CD4-positive, CD25-positive, alpha-beta regulatory T cell (primary cell): ENCODE results near the gene PPIB. TPM values are rescaled to one million over a fixed set of nuclear protein-coding genes. Genes with fewer than 3 reads are reported as not detected.

Source experiments
- ATAC-seq, 2 donors: fragments of 150-1000 bp; cut with Tn5 transposase; one replicate each; pipeline ENCODE4 v1.10.0; 2021; ENCODE audit warnings: low read depth in 2 of 2, moderate number of reproducible peaks in 2 of 2, moderate library complexity in 1 of 2
- DNase-seq, 3 donors: peaks; one replicate each; pipeline versions ENCODE4 v3.0.0 to v3.0.0-alpha.2; 2012 to 2022; ENCODE audit warnings: mixed read lengths in 1 of 3
- H3K27ac ChIP-seq: one replicate; pipeline ENCODE4 v1.7.0; 2013; ENCODE audit warnings: mild to moderate bottlenecking, low read length; ENCODE audit not compliant: insufficient read depth, poor library complexity, severe bottlenecking
- H3K27me3 ChIP-seq: one replicate; pipeline ENCODE4 v1.7.0; 2013; ENCODE audit warnings: low read length; ENCODE audit not compliant: control insufficient read depth, insufficient read depth
- H3K36me3 ChIP-seq: one replicate; pipeline ENCODE4 v1.7.0; 2013; ENCODE audit warnings: mild to moderate bottlenecking, low read length, moderate library complexity; ENCODE audit not compliant: control insufficient read depth, insufficient read depth
- H3K4me1 ChIP-seq: 2 replicates; pipeline ENCODE4 v1.7.0; 2013; ENCODE audit warnings: mild to moderate bottlenecking, low read length; ENCODE audit not compliant: insufficient read depth, control insufficient read depth, poor library complexity, severe bottlenecking
- H3K4me3 ChIP-seq: one replicate; pipeline ENCODE4 v1.7.0; 2013; ENCODE audit warnings: low read depth, mild to moderate bottlenecking, low read length, moderate library complexity
- H3K9me3 ChIP-seq, 2 experiments: 1 replicate in 1 of 2; 2 replicates in 1 of 2; pipeline ENCODE4 v1.7.0; 2013; ENCODE audit warnings: low read length in 2 of 2, mild to moderate bottlenecking in 1 of 2, moderate library complexity in 1 of 2; ENCODE audit not compliant: control insufficient read depth in 2 of 2
- H3K27ac Mint-ChIP-seq, 3 donors: one replicate each; pipeline ENCODE4 v1.8.0; 2020 to 2022; ENCODE audit warnings: mild to moderate bottlenecking in 3 of 3, mixed read lengths in 3 of 3, moderate library complexity in 2 of 3
- H3K27me3 Mint-ChIP-seq: one replicate; pipeline ENCODE4 v1.8.0; 2022; ENCODE audit warnings: mild to moderate bottlenecking, mixed read lengths
- H3K36me3 Mint-ChIP-seq: one replicate; pipeline ENCODE4 v1.8.0; 2020; ENCODE audit warnings: mixed read lengths
- H3K4me1 Mint-ChIP-seq, 4 donors: one replicate each; pipeline ENCODE4 v1.8.0; 2020 to 2022; ENCODE audit warnings: mixed read lengths in 4 of 4, mild to moderate bottlenecking in 1 of 4
- H3K4me3 Mint-ChIP-seq, 4 donors: one replicate each; pipeline ENCODE4 v1.8.0; 2020 to 2022; ENCODE audit warnings: mild to moderate bottlenecking in 4 of 4, mixed read lengths in 4 of 4, moderate library complexity in 3 of 4
- H3K9me3 Mint-ChIP-seq, 7 donors: one replicate each; pipeline ENCODE4 v1.8.0; 2020 to 2022; ENCODE audit warnings: mixed read lengths in 7 of 7, mild to moderate bottlenecking in 3 of 7, moderate library complexity in 2 of 7
- polyA plus RNA-seq, 4 donors: library from polyadenylated mRNA; unstranded; fragments of 300-500 nt; fragmentation: Illumina TruSeq; gene quantifications; one replicate each; pipeline ENCODE4 v1.2.3, GENCODE V29; 2021
- total RNA-seq: library from RNA; stranded (reverse); gene quantifications from one replicate; pipeline ENCODE4 v1.2.3, GENCODE V29; 2022

PPIB gene
- total and polyA plus RNA-seq, 5 donors from 2014 or later = 171 to 624 (median 558) TPM

GRCh38 chr15:64164436-64164835 lies 1.6 kb upstream of the PPIB start:
- Histone ChIP-seq H3K27me3 (no peaks in the 10 kb centered on the region), H3K4me3 (no peak overlapping the region), H3K27ac (no peak overlapping the region), H3K36me3 (peaks cover 12% of the 10 kb centered on the region), H3K4me1 (peaks cover 40% of the 10 kb centered on the region), H3K9me3 (no peaks in the 10 kb centered on the region)
- Mint-ChIP-seq H3K27ac (peak overlapping the region; percentile 52 to 95 (median 94)), H3K4me3 (peak overlapping the region; percentile 54 to 97 (median 91)), H3K4me1 (peaks cover 0 to 35% (median 25%) of the 10 kb centered on the region in 4 donors), H3K27me3 (peaks cover 6% of the 10 kb centered on the region), H3K36me3 (peaks cover 13% of the 10 kb centered on the region), H3K9me3 (no peaks in the 10 kb centered on the region)
- ATAC-seq (no peak), DNase-seq (no peak)

GRCh38 chr15:64163659-64164362 lies 989 bp upstream of the PPIB start:
- H3K27ac ChIP-seq = peak overlapping the region; percentile 84
- Mint-ChIP-seq H3K27me3 (peaks cover 6% of the 10 kb centered on the region), H3K9me3 (no peaks in the 10 kb centered on the region), H3K4me1 (peaks cover 0 to 39% (median 26%) of the 10 kb centered on the region in 4 donors), H3K27ac (peak overlapping the region; percentile 94 to 95 (median 94)), H3K36me3 (peaks cover 16% of the 10 kb centered on the region), H3K4me3 (peak overlapping the region; percentile 88 to 97 (median 92))
- peaks cover 17% of the 10 kb centered on the region for H3K36me3 ChIP-seq
- H3K4me3 ChIP-seq = peak overlapping the region; percentile 73
- no peak for DNase-seq
- ATAC-seq = no peak
- no peaks in the 10 kb centered on the region for H3K27me3 ChIP-seq
- peaks cover 44% of the 10 kb centered on the region for H3K4me1 ChIP-seq
- no peaks in the 10 kb centered on the region for H3K9me3 ChIP-seq

- H3K9me3 Mint-ChIP-seq = no peaks in the 10 kb centered on the region
- H3K27ac Mint-ChIP-seq = peak overlapping the region; percentile 89 to 95 (median 93)
- peaks cover 50% of the 10 kb centered on the region for H3K4me1 ChIP-seq
- peak overlapping the region; percentile 94 for H3K4me3 ChIP-seq
- H3K36me3 ChIP-seq = peaks cover 31% of the 10 kb centered on the region
- H3K4me3 Mint-ChIP-seq = peak overlapping the region; percentile 88 to 97 (median 92)
- peaks cover 0 to 50% (median 35%) of the 10 kb centered on the region in 4 donors for H3K4me1 Mint-ChIP-seq
- DNase-seq (no peak), ATAC-seq (no peak)
- H3K27ac ChIP-seq = peak overlapping the region; percentile 86
- H3K36me3 Mint-ChIP-seq = peaks cover 28% of the 10 kb centered on the region
- no peaks in the 10 kb centered on the region for H3K27me3 ChIP-seq
- peaks cover 6% of the 10 kb centered on the region for H3K27me3 Mint-ChIP-seq
- H3K9me3 ChIP-seq = no peaks in the 10 kb centered on the region
These were observed 349 bp downstream of the PPIB start for GRCh38 chr15:64162478-64162868.

GRCh38 chr15:64161688-64162477 lies 939 bp downstream of the PPIB start:
- Mint-ChIP-seq H3K4me1 (peaks cover 0 to 49% (median 36%) of the 10 kb centered on the region in 4 donors), H3K4me3 (peak overlapping the region; percentile 88 to 97 (median 92)), H3K27me3 (peaks cover 6% of the 10 kb centered on the region), H3K27ac (peak overlapping the region; percentile 89 to 95 (median 93)), H3K36me3 (peaks cover 32% of the 10 kb centered on the region), H3K9me3 (no peaks in the 10 kb centered on the region)
- H3K27ac ChIP-seq = peak overlapping the region; percentile 86
- H3K27me3 ChIP-seq = no peaks in the 10 kb centered on the region
- DNase-seq (no peak), ATAC-seq (no peak)
- peaks cover 50% of the 10 kb centered on the region for H3K4me1 ChIP-seq
- H3K36me3 ChIP-seq = peaks cover 37% of the 10 kb centered on the region
- no peaks in the 10 kb centered on the region for H3K9me3 ChIP-seq
- peak overlapping the region; percentile 94 for H3K4me3 ChIP-seq

- Mint-ChIP-seq H3K4me1 (peaks cover 0 to 42% (median 30%) of the 10 kb centered on the region in 4 donors), H3K27me3 (peaks cover 8% of the 10 kb centered on the region), H3K36me3 (peaks cover 36% of the 10 kb centered on the region), H3K9me3 (no peaks in the 10 kb centered on the region), H3K4me3 (peak overlapping the region in 2 of 4 donors; percentile 18 to 66), H3K27ac (peak overlapping the region in 1 of 3 donors; percentile 42)
- ATAC-seq (no peak), DNase-seq (no peak)
- no peaks in the 10 kb centered on the region for H3K27me3 ChIP-seq
- H3K4me1 ChIP-seq = peaks cover 46% of the 10 kb centered on the region
- no peak overlapping the region for H3K27ac ChIP-seq
- H3K36me3 ChIP-seq = peaks cover 59% of the 10 kb centered on the region
- H3K9me3 ChIP-seq = no peaks in the 10 kb centered on the region
- no peak overlapping the region for H3K4me3 ChIP-seq
These were observed 4.3 kb downstream of the PPIB start for GRCh38 chr15:64158363-64159134.

- H3K4me1 ChIP-seq = peaks cover 51% of the 10 kb centered on the region
- peaks cover 8% of the 10 kb centered on the region for H3K27me3 Mint-ChIP-seq
- ATAC-seq (no peak), DNase-seq (no peak)
- peaks cover 0 to 46% (median 31%) of the 10 kb centered on the region in 4 donors for H3K4me1 Mint-ChIP-seq
- no peak overlapping the region for H3K4me3 ChIP-seq
- peaks cover 59% of the 10 kb centered on the region for H3K36me3 ChIP-seq
- no peak overlapping the region for H3K27ac ChIP-seq
- H3K27ac Mint-ChIP-seq = peak overlapping the region in 1 of 3 donors; percentile 47
- H3K9me3 Mint-ChIP-seq = no peaks in the 10 kb centered on the region
- peak overlapping the region in 1 of 4 donors; percentile 66 for H3K4me3 Mint-ChIP-seq
- H3K27me3 ChIP-seq = peaks cover 4% of the 10 kb centered on the region
- H3K36me3 Mint-ChIP-seq = peaks cover 36% of the 10 kb centered on the region
- H3K9me3 ChIP-seq = no peaks in the 10 kb centered on the region
These were observed 5.2 kb downstream of the PPIB start for GRCh38 chr15:64157599-64158125.

- H3K4me3 ChIP-seq = no peak overlapping the region
- peaks cover 51% of the 10 kb centered on the region for H3K4me1 ChIP-seq
- peaks cover 5% of the 10 kb centered on the region for H3K27me3 ChIP-seq
- H3K4me3 Mint-ChIP-seq = peak overlapping the region in 2 of 4 donors; percentile 63 to 66
- no peak overlapping the region for H3K27ac ChIP-seq
- H3K27me3 Mint-ChIP-seq = peaks cover 8% of the 10 kb centered on the region
- H3K9me3 Mint-ChIP-seq = no peaks in the 10 kb centered on the region
- H3K4me1 Mint-ChIP-seq = peaks cover 0 to 45% (median 25%) of the 10 kb centered on the region in 4 donors
- DNase-seq = no peak
- H3K27ac Mint-ChIP-seq = peak overlapping the region in 2 of 3 donors; percentile 38 to 47
- H3K36me3 ChIP-seq = peaks cover 59% of the 10 kb centered on the region
- ATAC-seq = no peak
- H3K36me3 Mint-ChIP-seq = peaks cover 33% of the 10 kb centered on the region
- H3K9me3 ChIP-seq = no peaks in the 10 kb centered on the region
These were observed 6.0 kb downstream of the PPIB start for GRCh38 chr15:64156652-64157331.
